Gastrocnemius medialis (tissue), 4 donors: ENCODE data around the gene GALNTL6. TPM values are rescaled to one million over a fixed set of nuclear protein-coding genes. Genes with fewer than 3 reads are reported as not detected.
"Not testable (repeated sequence)": the region's sequence is repeated elsewhere in the genome, so short reads cannot be mapped to it uniquely, and the experiment has no call there.

ENCODE experiments used
- ATAC-seq, 2 donors: fragments of 150-250 bp; one replicate each; pipeline ENCODE4 v1.9.1; 2016
- DNase-seq, 2 donors: peaks; one replicate each; pipeline ENCODE4 v3.0.0-alpha.2; 2019
- H3K27ac ChIP-seq, 4 donors: fragments of 200-600 bp; sonication (generic); 1 replicate in 1 of 4; 2 replicates in 3 of 4; pipeline ENCODE4 v1.5.1; 2016 to 2018; ENCODE audit warnings: mild to moderate bottlenecking in 2 of 4, moderate library complexity in 1 of 4
- H3K27me3 ChIP-seq, 3 donors: fragments of 200-600 bp; sonication (generic) in 2 of 3; 1 replicate in 1 of 3; 2 replicates in 2 of 3; pipeline versions ENCODE4 v1.5.1 to v1.6.0; 2016 to 2019; ENCODE audit warnings: mild to moderate bottlenecking in 1 of 3, moderate library complexity in 1 of 3
- H3K36me3 ChIP-seq, 2 donors: fragments of 200-600 bp; sonication (generic) in 1 of 2; one replicate each; pipeline ENCODE4 v1.5.1; 2017 to 2018
- H3K4me1 ChIP-seq, 2 donors: fragments of 200-600 bp; sonication (generic) in 1 of 2; one replicate each; pipeline ENCODE4 v1.5.1; 2016 to 2017; ENCODE audit warnings: mild to moderate bottlenecking in 2 of 2
- H3K4me3 ChIP-seq, 4 donors: fragments of 200-600 bp; sonication (generic) in 3 of 4; 1 replicate in 1 of 4; 2 replicates in 3 of 4; pipeline ENCODE4 v1.5.1; 2016 to 2019; ENCODE audit warnings: mild to moderate bottlenecking in 2 of 4
- H3K9me3 ChIP-seq, 3 donors: fragments of 200-600 bp; sonication (generic) in 2 of 3; 1 replicate in 1 of 3; 2 replicates in 2 of 3; pipeline ENCODE4 v1.5.1; 2016 to 2019
- CTCF ChIP-seq, 5 experiments: fragments of 450-650 bp in 3 of 5; fragments of 200-600 bp in 2 of 5; sonication (generic) in 2 of 5; IDR thresholded peaks in 4 of 5; conservative IDR thresholded peaks in 1 of 5; 1 replicate in 4 of 5; 2 replicates in 1 of 5; pipeline ENCODE4 v1.5.1; 2016 to 2019; ENCODE audit warnings: antibody characterized with exemption in 5 of 5, mild to moderate bottlenecking in 3 of 5, moderate library complexity in 3 of 5
- POLR2A ChIP-seq, 2 donors: fragments of 450-650 bp; IDR thresholded peaks; one replicate each; pipeline ENCODE4 v1.6.1; 2017; ENCODE audit warnings: antibody characterized with exemption in 2 of 2, mild to moderate bottlenecking in 2 of 2, moderate library complexity in 2 of 2
- in situ Hi-C, 4 donors: fragments of 200-750 bp; cut with MboI; loops; one replicate each; pipeline versions ENCODE4 v1.15.0 to v1.8.0; 2017; ENCODE audit warnings: low sequenced_read_pairs in 4 of 4
- intact Hi-C: fragments of 100-400 bp; cut with DNase I; formaldehyde crosslinking; loops from one replicate; pipeline ENCODE4 v1.15.1; 2023; ENCODE audit warnings: low total_unique reads
- total RNA-seq, 4 donors: library from RNA; depleted of rRNA; stranded (reverse); fragments of >200 nt; gene quantifications; one replicate each; pipeline versions ENCODE4 v1.1.0 to v1.2.3, GENCODE V29; 2016

Gene GALNTL6
- total RNA-seq, 4 donors from 2014 or later, result not detected

GRCh38 chr4:172975651-172976229 is 1162.5 kb downstream of the GALNTL6 start:
- H3K9me3 ChIP-seq, result no peaks in the 10 kb centered on the region
- no peaks in the 10 kb centered on the region for H3K4me1 ChIP-seq
- DNase-seq (no peak), ATAC-seq (no peak)
- in situ Hi-C loops (no loop called here), intact Hi-C loops (no loop called here)
- no peak overlapping the region for H3K4me3 ChIP-seq
- H3K36me3 ChIP-seq, result no peaks in the 10 kb centered on the region
- peaks cover 0 to 3% (median 0%) of the 10 kb centered on the region in 3 donors for H3K27me3 ChIP-seq
- no peak for TF ChIP-seq POLR2A (IDR thresholded peaks at IDR 0.05)
- no peak for TF ChIP-seq CTCF (IDR thresholded peaks at IDR 0.05 in 4 of 5, conservative IDR thresholded peaks at IDR 0.05 in 1 of 5)
- no peak overlapping the region for H3K27ac ChIP-seq

- H3K4me1 ChIP-seq, intact Hi-C loops, H3K36me3 ChIP-seq, H3K27ac ChIP-seq, H3K4me3 ChIP-seq, ATAC-seq, in situ Hi-C loops, H3K9me3 ChIP-seq, DNase-seq, H3K27me3 ChIP-seq: not testable (repeated sequence)
These were observed 1164.4 kb downstream of the GALNTL6 start for GRCh38 chr4:172977491-172978041.

GRCh38 chr4:172978848-172979247 is 1165.6 kb downstream of the GALNTL6 start:
- H3K4me3 ChIP-seq, result no peak overlapping the region
- in situ Hi-C loops (no loop called here), intact Hi-C loops (no loop called here)
- no peaks in the 10 kb centered on the region for H3K9me3 ChIP-seq
- ATAC-seq, result no peak
- TF ChIP-seq POLR2A (IDR thresholded peaks at IDR 0.05), result no peak
- no peak for TF ChIP-seq CTCF (IDR thresholded peaks at IDR 0.05 in 4 of 5, conservative IDR thresholded peaks at IDR 0.05 in 1 of 5)
- H3K27me3 ChIP-seq, result peaks cover 0 to 3% (median 0%) of the 10 kb centered on the region in 3 donors
- DNase-seq, result no peak
- H3K4me1 ChIP-seq, result no peaks in the 10 kb centered on the region
- no peaks in the 10 kb centered on the region for H3K36me3 ChIP-seq
- no peak overlapping the region for H3K27ac ChIP-seq

- no peaks in the 10 kb centered on the region for H3K9me3 ChIP-seq
- TF ChIP-seq CTCF (IDR thresholded peaks at IDR 0.05 in 4 of 5, conservative IDR thresholded peaks at IDR 0.05 in 1 of 5) (no peak), POLR2A (IDR thresholded peaks at IDR 0.05) (no peak)
- H3K27me3 ChIP-seq, result peaks cover 0 to 3% (median 0%) of the 10 kb centered on the region in 3 donors
- ATAC-seq (no peak), DNase-seq (no peak)
- no peak overlapping the region for H3K27ac ChIP-seq
- in situ Hi-C loops, result no loop called here
- intact Hi-C loops, result no loop called here
- no peak overlapping the region for H3K4me3 ChIP-seq
- H3K36me3 ChIP-seq, result no peaks in the 10 kb centered on the region
- no peaks in the 10 kb centered on the region for H3K4me1 ChIP-seq
These were observed 1166.1 kb downstream of the GALNTL6 start for GRCh38 chr4:172979332-172979731.

- in situ Hi-C loops, result no loop called here
- TF ChIP-seq CTCF (IDR thresholded peaks at IDR 0.05 in 4 of 5, conservative IDR thresholded peaks at IDR 0.05 in 1 of 5), result no peak
- no peak for TF ChIP-seq POLR2A (IDR thresholded peaks at IDR 0.05)
- intact Hi-C loops, result no loop called here
- no peaks in the 10 kb centered on the region for H3K36me3 ChIP-seq
- H3K27ac ChIP-seq, result no peak overlapping the region
- no peak overlapping the region for H3K4me3 ChIP-seq
- ATAC-seq (no peak), DNase-seq (no peak)
- H3K9me3 ChIP-seq, result no peaks in the 10 kb centered on the region
- H3K4me1 ChIP-seq, result no peaks in the 10 kb centered on the region
- peaks cover 0 to 3% (median 0%) of the 10 kb centered on the region in 3 donors for H3K27me3 ChIP-seq
These were observed 1167.0 kb downstream of the GALNTL6 start for GRCh38 chr4:172980219-172980618.
